NCI-H69 (cell line): ENCODE results near the gene PRPSAP2.
A peak's percentile ranks its signal among the peaks of the same experiment; 100 is the strongest.
"Not testable (repeated sequence)": the region's sequence is repeated elsewhere in the genome, so short reads cannot be mapped to it uniquely, and the experiment has no call there.

Source experiments
- DNase-seq: peaks from one replicate; lab custom pipeline; 2025; lab: John Stamatoyannopoulos, UW

The PRPSAP2 gene

DNA sequence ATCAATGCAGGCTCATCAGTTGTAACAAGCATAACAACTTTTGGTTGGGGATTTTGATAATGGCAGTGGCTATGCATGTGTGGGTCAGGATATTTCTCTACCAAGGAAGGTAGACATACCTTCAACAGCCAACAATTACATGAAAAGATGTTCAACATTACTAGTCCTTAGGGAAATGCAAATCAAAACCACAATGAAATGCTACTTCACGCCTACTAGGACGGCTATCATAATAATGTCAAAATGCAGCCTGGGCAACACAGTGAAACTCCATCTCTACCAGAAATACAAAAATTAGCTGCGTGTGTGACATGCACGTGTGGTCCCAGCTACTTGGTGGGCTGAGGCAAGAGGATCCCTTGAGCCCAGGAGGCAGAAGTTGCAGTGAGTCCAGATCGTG, 86.7 kb downstream of the PRPSAP2 start:
- DNase-seq = no peak

DNA sequence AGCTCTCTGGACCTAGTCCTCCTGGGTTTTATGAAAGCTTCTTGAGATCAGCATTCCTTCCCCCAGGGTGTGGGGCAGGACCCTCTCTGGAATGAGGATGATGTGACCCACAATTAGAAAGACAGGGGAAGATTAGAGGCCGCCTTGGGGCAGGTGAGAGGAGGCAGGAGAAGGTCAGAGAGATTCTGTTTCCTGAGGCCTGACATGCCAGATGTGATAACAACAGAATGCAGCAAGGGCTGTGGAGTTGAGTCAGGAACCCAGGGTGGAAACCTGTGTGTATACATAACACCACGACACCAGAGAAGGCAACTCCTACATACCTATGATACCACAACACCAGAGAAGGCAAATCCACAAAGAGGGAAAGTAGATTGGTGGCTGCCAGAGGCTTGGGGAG, 88.6 kb downstream of the PRPSAP2 start:
- no peak for DNase-seq

DNA sequence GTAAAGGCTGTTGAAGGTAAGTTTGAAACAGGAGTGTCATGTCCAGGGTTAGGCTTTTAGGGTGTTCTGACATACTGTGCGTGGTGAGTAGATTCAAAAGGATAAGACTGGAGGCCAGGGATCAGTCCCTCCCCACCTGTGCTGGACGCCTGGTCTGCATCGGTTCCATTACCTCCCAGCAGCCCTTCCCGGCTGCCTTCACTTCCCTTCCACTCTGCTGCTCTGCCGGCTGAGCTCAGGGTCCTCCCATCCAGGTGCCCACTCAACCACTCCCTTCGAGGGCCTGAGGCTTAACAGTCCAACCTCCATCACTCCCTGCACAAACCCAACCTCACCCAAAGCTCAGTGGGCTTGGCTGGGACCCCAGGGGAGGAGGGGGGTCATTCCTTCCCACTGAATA, 89.9 kb downstream of the PRPSAP2 start:
- DNase-seq = no peak

DNA sequence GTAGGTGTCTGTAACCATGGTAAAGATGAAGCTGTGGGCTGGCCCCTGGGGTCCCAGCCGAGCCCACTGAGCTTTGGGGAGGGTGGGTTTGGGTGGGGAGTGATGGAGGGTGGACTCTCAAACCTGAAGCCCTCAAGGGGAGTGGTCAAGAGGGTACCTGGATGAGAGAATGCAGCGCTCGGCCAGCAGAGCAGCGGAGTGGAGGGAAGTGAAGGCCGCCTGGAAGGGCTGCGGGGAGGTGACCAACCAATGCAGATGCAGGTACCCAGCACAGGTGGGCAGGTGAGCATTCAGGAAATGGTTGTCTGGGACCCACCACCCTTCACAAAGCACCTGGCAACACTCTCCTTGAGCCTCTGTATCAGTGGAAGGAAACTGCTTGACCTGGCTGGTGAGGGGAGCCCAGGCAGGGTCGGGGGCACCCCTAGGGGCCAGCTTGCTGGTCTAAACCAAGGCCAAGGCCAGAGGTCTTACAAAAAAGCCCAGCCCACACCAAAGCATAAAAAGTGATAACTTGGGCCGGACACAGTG, 90.6 kb downstream of the PRPSAP2 start:
- no peak for DNase-seq

- no peak for DNase-seq
Observed at GRCh38 chr17:18949566-18949965, 91.6 kb downstream of the PRPSAP2 start.

GRCh38 chr17:18950346-18950745, 92.4 kb downstream of the PRPSAP2 start:
- no peak for DNase-seq

DNA sequence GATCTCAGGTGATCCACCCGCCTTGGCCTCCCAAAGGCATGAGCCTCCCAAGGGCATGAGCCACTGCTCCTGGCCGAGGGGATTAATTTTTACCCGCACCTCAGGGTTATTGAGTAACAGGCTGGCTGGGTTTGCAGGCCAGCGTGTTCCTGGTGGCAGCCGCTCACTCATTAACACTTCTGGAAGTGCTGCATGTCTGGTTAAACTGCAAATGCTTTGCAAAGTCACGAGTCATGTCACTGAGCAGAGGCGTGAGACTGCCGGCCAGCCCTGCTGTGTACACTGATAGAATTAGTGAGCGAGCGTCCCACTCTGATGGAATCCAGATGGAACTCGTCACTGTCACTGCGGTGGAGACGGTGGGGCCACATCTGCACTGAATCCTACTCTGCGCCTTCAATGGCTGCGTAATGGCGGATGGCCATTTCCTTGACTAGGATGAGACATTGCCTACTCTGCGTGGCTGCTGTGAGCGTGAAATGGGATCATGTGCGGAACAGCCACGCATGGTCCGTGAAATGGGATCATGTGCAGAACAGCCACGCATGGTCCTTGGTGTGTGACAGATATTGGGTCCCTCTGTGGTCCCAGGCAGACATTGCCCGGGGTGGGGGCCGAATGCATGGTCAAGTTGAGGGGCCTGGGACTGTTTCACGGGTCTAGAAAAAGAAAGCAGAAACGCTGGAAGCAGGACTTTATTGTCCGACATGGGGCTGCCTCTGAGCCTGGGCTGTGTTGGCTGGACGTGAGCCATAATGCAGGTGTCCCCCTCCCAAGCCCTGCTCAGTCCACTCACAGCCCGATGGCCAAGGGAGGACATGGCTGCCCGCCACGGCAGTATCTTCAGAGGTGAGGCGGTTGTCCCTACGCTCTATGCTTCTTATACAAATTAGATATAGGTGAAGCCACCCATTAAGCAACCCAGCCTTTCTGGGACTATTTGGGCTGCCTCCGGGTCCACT, 93.3 kb downstream of the PRPSAP2 start:
- no peak for DNase-seq

- peak; percentile 49 for DNase-seq
Observed at GRCh38 chr17:18951941-18952842, 94.3 kb downstream of the PRPSAP2 start, which contains the start of gene SLC5A10. SLC5A10 (plus strand) TSS chr17:18952165; CDS start chr17:18952206, 41 bp downstream.

GRCh38 chr17:18953231-18953728, 95.3 kb downstream of the PRPSAP2 start:
- no peak for DNase-seq

- DNase-seq = no peak
Observed at GRCh38 chr17:18954321-18954720, 96.4 kb downstream of the PRPSAP2 start.

DNA sequence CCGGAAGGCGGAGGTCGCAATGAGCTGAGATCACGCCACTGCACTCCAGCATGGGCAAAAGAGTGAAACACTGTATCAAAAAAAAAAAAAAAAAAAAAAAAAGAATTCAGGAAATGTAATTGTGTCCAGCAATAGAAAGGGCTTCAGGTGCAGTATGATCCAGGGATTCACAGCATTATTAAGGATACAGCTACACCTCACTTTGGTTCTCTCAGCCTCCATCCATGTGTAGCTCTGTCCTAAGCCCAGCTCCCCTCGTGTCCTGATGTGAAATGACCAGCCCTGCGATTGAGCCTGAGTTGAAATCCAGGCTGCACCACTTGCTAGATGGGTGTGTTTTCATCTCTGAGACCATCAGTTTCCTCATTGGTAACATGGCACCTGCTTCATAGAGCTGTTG, 97.1 kb downstream of the PRPSAP2 start:
- DNase-seq = no peak

GRCh38 chr17:18956021-18956420, 98.1 kb downstream of the PRPSAP2 start:
- DNase-seq = not testable (repeated sequence)

DNA sequence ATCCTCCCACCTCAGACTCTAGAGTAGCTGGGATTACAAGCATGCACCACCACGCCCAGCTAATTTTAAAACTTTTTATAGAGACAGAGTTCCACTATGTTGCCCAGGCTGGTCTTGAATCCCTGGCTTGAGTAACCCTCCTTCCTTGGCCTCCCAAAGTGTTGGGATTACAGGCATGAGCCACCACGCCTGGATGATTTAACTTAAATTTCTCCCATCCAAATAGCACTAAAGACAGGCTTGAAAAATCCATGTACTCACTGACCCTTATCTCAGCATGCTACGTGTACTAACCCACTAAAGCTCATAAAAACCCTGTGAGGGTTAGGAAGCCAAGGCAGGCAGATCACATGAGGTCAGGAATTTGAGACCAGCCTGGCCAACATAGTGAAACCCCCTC, 98.7 kb downstream of the PRPSAP2 start:
- DNase-seq = no peak

GRCh38 chr17:18957831-18958230, 99.9 kb downstream of the PRPSAP2 start:
- no peak for DNase-seq

GRCh38 chr17:18958611-18959010, 100.7 kb downstream of the PRPSAP2 start:
- no peak for DNase-seq

DNA sequence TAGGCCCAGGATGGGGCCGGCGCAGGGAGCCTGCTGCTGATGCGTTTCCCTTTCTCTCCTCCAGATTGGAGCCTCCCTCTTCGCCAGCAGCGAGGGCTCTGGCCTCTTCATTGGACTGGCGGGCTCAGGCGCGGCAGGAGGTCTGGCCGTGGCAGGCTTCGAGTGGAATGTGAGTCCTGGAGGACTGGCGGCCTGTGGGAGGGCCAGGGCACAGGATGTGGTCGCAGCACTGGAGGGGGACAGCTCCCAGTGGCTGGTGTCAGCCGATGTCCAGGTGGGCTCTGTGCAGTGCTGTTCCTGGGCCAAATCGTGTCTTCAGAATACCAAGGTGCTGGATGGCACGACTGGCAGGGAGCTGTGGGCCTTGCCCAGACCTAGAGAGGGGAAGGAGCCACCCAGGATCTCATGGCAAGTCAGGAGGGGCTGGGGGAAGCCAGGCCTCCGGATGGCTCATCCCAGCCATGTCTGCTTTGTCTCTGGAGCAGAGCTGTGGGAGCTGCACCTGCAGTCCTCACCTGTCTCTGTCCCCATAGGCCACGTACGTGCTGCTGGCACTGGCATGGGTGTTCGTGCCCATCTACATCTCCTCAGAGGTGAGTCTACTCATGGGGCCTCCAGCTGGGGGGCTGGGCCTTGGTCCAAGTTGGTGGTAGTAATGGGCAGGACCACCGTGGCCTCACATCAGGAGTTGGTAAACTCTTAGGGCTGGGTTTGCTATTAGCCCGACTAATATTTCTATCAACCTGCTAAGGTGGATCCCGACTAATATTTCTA, 101.3 kb downstream of the PRPSAP2 start:
- DNase-seq = no peak

- DNase-seq = no peak
Observed at GRCh38 chr17:18959845-18960240, 101.9 kb downstream of the PRPSAP2 start.

DNA sequence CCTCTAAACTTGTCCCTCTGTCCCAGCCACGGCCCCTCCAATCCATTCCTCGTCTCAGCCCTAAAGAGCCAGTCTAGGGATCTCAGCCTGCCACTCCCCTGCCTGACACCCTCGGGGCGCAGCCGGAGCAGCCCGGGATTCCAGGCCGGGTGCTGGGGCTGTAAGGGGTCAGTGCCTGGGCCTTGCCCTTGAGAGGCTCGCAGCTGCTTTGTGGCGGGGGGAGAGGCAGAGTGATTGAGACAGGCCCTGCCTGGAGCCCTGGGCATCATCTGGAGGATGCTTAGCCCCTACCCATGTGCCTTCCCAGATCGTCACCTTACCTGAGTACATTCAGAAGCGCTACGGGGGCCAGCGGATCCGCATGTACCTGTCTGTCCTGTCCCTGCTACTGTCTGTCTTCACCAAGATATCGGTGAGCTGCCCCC, 102.3 kb downstream of the PRPSAP2 start:
- no peak for DNase-seq

DNA sequence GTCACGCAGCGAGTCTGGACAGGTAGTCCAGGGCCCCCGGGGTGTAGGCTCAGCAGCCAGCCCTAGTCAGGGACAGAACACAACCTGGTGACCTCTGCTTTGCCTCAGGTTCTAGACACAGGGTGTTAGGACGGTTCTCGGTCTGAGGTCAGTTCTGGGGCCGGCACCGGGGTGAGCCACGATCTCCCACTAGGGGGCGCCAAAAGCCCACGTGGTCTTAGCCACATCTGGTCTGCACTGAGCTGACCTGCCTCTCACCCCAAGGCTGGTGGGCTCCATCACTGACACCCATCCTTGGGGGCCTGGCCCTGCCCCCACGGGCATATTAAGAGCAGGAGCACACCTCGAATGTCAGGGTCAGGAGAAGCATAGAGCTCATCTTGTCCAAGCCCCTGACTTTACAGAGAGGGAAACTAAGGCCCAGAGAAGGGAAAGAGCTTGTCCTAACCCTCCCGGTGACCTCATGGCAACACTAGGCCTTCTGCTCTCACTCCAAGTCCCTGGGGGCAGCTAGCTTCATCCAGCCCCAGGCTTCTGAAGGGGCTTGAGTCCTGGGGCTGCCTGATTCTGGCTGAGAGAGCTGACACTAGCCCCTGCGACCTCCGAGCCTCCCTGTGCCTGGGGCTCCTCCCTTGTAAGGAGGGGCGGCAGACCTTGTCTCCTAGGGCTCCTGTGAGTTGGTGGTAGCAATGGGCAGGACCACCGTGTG, 103.0 kb downstream of the PRPSAP2 start:
- peak; percentile 54 for DNase-seq

DNA sequence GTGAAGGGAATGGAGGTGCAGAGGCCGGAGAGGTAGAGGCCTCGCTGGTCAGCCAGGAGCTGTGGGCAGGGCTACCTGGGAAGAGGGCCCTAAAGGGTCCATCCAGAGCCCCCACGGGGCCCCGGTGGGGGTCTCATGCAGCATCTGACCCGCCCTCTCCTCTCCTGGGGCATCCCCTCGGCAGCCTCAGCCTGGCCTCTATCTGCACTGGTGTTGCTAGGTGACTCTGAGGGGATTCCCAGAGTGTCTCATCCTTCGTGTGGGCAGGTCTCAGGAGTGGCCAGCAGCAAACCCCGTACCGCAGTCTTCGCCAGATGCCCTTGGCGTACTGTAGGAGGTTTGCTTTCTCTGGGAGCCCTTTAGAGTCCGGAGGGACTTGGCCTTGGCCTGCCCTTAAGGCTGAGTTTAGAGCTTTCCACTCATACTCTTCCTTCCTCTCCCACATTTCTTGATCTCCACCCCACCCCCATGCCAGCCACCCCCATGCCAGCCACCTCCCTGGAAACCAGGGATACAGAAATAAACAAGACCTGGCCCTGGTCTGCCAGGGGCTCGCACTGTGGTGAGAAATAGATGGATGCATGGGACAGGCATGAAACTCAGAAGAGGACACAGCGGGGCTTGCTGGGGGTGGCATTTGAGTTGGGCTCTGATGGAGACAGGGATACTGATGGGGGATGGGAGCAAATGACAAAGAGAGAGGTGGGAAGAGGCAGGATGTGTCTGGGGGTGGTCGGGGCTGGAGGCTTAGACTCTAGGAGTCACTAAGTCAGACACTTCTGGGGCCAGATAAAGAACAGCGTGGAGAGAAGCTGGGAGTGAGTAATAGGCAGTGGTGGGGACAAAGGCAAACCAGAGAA, 103.9 kb downstream of the PRPSAP2 start:
- DNase-seq = no peak
